Measurements from ENCODE around the gene ZNF319.
A peak's percentile ranks its signal among the peaks of the same experiment; 100 is the strongest.
"Not testable (repeated sequence)": the region's sequence is repeated elsewhere in the genome, so short reads cannot be mapped to it uniquely, and the experiment has no call there.

The ZNF319 gene

DNA sequence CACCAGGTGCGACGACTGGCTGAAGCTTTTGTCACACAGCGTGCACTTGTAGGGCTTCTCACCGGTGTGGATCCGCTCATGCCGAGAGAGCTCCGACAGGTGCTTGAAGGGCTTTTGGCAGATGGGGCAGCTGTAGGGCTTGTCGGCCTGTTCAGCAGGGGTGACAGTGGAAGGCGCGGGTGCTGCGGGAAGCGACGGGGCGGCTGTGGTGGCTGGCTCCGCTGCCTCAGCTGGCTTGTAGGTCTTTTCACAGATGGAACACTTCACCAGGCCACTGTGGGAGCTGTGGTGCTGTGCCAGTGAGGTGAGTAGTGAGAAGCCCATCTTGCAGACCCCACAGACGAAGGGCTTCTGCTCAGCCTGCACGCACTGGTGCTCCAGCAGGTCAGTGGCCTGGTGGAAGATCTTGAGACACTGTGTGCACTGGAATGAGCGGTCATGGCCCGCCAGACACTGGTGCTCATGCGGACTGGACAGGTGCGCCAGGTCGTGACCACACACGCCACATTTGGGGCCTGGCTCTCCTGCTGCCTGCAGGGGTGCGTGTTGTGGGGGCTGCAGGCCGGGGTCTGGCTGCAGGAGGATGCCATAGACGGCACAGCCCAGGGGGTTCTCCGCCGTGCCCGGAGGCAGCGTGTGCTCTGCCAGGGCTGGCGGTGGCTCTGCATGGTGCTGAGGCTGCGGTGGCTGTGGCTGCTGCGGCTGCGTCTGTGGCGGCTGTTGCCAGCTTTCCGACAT, 2.8 kb downstream of the ZNF319 start:
- no peak for DNase-seq (ENCODE audit: low read depth in 3 of 3)

DNA sequence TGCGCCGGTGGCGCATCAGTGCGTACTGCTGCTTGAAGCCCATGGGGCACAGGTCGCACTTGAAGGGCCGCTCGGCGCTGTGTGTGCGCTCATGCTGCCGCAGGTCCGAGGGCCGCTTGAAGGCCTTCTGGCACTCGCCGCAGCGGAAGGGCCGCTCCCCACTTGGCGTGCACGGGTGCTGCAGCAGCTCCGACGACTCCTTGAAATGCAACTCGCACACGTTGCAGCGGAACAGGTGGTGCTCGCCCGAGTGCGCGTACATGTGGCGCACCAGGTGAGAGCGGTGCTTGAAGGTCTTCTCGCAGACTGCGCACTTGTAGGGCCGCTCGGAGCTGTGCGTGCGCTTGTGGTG, 3.3 kb downstream of the ZNF319 start:
- DNase-seq (ENCODE audit: low read depth in 3 of 3): no peak

DNA sequence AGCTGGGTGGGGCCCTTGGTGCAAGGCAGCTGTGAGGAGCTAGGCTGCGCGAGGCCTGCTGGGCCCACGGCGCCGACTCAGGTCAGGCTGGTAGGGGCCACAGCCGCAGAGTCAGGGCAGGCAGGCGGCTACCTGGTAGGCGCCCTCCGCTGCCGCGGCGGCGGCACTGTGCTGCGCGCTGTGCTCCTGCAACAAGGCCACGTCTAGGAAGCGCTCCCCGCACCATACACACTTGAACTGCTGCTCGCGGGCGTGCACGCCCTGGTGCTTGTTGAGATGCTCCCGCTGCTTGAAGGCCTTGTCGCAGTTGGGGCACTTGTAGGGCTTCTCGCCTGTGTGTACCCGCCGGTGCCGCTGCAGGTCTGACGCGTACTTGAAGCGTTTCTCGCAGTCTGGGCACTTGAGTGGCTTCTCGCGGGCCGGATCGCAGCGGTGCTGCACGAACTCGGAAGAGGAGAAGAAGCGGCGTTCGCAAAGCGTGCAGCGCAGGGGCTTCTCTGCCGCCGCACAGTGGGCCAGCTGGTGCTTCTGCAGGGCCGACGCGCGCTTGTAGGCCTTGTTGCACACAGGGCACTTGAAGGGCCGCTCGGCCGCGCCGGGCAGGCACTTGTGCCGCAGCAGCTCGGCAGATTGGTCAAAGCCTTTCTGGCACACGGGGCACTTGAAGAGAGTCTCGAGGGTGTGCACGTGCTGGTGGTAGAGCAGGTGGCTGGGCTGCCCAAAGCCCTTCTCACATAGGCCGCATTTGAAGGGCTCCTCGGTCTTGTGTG, 3.9 kb downstream of the ZNF319 start:
- DNase-seq (ENCODE audit: low read depth in 3 of 3): no peak

DNA sequence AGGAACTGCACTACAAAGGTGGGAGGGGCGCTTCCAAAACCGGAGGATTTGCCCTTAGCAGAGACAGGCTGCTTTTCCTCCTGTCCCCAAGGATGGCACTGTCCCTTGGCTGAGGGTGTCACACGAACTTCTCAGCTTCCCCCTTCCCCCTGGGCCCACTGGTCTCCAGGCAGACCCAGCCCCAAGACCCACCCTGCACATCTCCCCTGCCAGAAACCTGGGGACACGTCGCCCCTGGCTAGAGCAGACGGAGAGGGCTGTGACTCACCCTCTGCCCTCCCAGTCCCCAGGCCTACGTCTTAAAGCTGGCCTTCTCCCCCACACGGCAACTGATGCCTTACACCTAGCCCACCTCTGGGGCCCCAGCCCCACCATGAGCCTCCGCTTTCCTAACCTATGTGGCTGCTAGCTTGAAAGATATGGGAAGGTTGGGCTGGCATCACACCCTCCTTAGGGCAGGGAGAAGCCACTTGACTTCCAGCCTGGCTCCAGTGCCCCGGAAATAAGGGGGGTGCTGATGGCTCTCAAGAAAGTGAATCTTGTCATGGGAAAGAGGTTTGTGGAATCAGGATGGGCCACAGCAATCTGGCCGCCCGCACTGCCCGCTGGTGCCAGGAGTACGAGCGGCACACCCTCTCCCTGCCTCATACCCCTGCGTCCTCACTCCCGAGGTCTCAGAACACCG, 4.6 kb downstream of the ZNF319 start:
- DNase-seq (ENCODE audit: low read depth in 3 of 3): no peak

DNA sequence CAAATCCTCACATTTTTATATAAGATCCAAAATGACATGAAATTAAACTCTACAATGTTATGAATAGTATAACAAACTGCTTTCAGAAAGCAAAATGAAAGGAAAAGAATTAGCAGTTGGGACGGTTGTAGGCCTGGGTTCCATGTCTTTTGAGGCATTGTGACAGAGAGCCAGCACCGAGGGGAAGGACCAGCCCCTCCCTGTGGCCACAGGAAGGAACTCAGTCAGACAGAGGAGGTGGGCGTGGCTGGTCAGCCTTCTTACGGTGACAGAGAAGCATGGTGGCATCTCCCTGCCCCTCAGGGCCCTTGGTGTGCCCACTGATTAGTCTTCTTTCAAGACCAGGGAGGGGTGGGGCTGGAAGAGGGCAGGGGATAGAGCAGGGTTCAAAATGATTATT, 5.7 kb downstream of the ZNF319 start:
- peak in 1 of 3 experiments; percentile 41 for DNase-seq (ENCODE audit: low read depth in 3 of 3)

DNA sequence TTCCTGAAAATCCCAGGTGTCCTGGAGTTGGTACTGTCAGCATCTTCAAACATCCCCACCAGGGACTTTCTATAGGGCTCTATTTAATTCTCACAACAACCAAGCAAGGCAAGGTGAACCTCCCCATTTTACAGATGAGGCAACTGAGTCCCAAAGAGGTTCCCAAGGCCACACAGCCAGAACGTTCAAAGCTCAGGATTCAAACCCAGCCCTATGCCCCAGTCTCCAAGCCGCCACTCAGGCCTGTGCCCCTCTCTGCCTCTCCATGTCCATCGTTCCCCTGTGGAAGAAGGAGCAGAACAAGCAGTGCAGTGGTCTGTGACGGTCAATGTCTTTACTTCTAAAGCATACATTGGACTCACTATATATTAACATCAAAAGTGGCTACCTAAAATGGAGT, 6.1 kb downstream of the ZNF319 start:
- DNase-seq (ENCODE audit: low read depth in 3 of 3): no peak

DNA sequence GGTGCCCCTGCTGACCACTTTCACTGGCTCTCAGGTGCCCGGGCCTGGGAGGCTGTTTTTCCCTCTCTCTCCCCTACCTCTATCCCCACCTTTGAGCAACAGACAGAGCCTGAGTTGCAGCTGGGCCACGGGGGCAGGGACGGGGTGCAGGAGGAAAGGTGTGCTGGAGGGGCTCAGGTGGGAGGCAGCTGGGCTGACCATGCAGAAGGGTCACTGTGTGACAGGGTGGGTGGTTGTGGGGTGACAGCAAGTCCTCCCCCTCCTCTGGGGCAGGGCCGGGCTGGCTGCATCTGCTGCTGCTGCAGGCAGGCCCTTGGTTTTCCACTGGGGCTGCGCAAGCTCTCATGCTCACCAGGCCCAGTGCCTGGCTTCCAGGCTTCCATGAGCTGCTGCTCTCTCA, 6.6 kb downstream of the ZNF319 start:
- no peak for DNase-seq (ENCODE audit: low read depth in 3 of 3)

DNA sequence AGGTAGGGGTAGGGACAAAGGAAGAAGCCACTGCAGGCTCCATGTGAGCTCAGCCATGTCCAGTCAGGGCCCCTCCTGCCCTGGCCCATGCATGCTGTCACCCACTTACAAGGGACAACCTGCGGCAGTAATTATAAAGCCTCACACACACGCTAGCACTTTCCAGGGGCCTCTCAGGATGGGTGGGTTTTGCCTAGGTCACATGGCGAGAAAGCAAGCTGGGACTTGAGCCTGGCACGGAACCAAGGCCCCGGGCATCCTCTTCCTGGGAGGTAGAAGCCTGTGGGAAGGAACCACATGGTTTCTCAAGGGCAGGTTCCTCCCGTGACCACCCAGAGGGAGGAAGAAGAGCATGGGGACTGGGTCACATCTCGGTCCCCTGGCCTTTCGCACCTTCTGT, 7.0 kb downstream of the ZNF319 start:
- DNase-seq (ENCODE audit: low read depth in 3 of 3): no peak

DNA sequence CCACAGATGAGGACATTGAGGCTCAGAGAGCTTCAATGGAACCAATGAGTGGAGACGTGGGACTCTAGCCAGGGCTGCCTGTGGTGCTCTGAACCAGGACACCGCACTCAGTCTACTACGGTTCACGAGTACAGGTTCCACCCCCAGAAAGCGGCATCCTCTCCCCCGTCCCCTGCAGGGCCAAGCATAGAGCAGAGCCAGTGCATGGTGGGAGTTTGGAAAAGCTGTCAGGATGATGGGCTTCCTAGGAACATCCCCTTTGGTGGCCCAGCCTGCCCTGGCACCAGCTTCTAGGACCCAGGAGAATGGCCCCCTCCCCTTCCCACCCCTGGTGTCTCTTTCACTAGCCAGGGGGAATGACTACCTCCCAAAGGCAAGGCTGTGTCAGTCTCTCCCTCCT, 8.4 kb downstream of the ZNF319 start:
- DNase-seq (ENCODE audit: low read depth in 3 of 3): no peak

DNA sequence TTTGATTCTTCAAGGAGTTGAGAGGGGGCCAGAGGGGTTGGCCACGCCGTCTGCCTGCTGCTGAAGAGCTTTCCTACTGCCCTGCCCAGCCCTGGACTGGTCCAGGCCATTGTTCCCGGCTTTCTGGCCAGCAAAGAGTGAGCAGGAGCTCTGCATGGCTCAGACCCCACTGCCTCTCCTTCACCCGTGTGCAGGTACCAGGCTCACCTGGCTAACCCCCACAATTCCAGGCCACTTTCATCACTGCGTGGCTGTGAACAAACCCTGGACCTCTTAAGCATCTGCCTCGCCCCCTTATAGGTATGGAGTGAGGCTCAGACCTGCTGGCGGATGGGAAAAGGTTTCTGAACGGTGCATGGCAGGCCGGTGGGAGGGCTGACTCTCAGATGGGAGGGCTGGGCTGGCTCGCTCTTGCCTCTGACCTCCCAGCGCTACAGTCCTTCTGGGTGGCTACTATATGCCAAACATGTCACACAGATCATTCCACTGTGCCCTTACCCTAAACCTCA, 8.9 kb downstream of the ZNF319 start:
- no peak for DNase-seq (ENCODE audit: low read depth in 3 of 3)

DNA sequence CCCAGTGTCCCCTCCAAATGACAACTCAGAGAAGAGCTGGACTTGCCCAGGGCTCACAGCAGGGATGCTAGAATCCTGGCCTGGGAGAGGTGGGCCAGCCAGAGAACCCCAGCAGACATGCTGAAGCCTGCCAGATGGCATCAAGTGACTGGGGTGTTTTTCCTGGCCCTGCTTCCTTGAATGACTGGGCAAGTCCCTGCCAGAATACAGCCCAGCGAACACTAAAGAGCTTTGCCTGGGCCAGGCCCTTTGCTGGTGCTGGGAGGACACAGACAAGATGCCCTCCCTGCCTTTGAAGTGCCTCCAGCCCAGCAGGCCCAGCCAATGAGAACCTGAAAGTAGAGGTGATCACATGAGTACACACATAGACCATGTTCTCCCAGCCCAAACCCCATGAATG, 11.5 kb downstream of the ZNF319 start:
- DNase-seq (ENCODE audit: low read depth in 3 of 3): no peak

DNA sequence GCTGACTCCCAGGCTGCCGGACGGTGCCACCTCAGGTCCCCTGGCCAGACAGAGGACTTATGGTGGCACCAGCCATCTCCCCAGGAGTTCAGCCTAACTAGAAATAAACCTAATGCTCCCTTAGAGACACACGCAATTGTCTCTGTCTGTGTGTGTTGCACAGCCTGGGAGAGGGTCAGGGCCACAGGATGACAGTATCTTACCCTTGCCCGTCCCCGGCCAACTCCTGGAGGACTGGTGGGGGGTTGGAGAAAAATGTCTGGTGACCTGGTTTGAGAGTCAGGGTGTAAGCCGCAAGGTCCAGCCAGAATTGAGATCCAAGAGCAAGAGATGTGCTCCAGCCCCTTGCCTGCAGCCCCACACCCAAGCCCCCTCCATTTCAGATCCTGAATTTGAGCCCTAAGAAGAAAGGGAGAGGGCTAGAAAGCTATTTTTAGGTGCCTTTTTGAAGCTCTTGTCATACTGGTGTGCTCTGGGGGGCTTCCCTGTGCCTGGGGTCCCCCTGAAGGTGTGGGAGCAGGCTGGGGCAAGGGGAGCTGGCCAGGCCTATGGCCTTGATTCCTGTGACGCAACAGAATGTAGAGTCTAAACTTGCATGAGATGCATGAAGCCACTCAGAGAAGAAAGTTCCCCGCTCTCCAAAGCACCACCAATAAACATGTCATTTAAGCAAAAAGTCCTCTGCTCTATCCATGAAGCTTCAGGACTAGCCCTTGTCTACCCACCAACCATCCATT, 12.9 kb downstream of the ZNF319 start:
- DNase-seq (ENCODE audit: low read depth in 3 of 3): no peak

DNA sequence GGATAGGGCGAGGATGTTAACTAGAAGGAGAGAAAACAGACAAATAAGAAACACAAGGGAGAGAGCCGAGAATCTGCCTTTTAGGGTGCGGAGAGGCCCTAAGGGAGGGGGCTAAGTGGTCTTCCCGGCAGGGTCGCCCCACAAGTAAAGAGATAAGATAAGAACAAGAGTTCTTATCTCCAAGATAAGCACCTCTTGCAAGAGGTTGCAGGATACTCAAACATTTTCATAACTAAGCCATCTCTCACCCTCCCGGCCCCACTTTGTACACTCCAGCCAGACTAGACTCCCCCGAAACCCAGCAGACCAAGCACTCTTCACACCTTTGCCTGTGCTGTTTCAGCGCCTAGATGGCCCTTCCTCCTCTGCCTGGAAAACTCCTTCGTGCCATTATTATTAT, 14.3 kb downstream of the ZNF319 start:
- no peak for DNase-seq (ENCODE audit: low read depth in 3 of 3)

DNA sequence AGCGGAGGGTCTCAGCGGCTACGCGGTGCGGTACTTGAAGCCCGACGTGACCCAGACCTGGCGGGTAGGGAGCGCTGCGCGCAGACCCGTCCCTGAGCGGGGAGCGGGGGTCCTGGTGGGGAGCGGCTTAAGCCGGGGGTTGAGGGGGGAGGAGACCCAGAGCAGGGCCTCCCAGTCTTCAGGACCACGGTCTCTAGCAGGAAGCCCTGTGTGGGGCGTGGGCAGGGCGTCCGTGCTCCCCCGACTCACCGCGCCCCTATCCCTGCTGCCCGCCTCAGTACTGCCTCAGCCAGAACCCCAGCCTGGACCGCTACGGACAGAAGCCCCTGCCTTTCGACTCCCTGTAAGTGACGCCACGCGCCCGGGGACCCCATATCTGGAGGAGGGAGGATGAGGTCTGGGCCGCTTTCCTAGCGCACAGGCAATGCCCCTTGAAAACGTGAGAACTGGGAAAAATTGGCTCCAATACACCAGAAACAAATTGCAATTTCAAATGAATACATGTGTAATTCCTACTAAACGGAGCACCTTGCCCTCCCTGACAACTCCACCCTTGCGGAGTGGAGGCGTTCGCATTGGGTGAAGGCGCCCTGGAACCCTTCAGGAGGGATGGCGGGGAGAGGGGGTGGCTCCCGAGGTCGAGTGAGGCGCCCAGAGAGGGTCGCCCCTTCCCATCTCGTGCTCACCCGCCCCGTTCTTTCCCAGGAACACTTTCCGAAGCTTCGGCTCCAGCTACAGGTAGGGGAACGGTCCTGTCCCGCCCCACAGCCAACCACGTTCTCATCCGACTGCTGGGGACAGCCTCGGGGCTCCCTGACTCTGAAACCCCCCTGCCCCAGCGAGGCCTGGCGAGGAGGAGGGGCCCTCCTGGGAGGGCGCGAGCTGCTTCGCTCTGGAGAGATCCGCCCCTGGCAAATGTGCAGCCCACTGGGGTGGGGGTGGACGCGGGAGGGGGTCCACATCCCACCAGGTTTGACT, 15.0 kb downstream of the ZNF319 start:
- no peak for DNase-seq (ENCODE audit: low read depth in 3 of 3)

DNA sequence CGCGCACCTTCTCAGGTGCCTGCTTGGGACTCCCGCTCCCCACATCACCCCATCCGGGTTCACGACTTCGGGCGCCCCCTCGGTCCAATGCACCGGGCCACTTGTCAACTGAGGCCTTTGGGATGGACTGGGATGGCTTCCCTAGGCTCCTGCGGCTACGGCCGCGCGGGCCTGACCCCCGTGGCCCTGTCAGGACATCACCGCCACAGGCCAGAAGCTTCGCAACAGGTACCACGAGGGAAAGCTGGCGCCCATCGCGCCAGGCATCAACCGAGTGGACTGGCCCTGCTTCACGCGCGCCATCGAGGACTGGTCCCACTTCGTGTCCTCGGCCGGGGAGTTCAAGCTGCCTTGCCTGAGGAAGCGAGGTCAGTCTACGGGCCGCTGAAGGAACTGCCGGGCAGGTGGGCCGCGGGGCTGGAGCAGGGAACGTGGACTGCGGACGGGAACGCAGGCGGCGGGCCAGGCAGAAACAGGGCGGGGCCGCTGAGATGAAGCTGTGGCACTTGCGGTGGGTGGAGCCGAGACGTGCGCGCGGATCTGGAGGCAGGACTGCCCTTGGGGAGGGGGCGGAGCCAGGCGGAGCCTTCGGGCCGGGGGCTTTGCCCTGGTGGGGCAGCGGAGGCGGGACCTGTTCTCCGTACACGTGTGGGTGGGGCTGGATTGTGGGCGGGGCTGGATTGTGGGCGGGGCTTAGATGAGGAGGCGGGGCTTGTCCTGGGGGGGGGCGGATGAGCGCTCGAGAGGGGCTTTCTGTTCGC, 15.8 kb downstream of the ZNF319 start:
- peak; percentile 78 to 92 (median 83) for DNase-seq (ENCODE audit: low read depth in 3 of 3)

DNA sequence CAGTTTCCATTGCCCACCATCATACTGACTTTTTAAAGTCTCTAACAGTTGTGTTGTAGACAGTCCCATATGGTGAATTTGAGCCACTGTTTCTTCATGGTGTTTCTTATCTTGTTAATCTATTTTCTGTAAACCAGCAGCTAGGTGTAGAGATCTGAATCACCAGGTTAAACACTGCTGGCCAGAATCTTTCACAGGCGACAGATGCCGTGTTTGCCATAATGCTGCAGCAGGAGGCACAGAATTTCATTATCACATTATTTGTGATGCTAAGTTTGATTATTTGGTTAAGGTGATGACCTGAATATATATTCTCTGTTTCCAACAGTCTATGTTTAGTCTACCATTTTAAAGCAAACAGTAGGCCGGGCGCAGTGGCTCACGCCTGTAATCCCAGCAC, 18.1 kb downstream of the ZNF319 start:
- DNase-seq (ENCODE audit: low read depth in 3 of 3): no peak

DNA sequence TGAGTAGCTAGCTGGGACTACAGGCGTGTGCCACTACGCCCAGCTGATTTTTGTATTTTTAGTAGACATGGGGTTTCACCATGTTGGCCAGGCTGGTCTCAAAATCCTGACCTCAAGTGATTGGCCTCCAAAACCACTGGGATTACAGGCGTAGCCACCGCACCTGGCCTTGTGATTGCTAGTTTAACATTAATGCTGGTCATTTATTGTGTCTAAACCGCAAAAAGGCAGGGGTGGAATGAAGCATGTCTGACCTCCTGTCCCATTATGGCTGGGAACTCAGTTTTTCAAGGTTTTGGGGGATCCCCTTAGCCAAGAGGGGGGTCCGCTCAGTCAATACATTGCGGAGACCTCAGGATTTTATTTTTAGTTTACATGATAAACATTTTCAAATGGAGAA, 18.8 kb downstream of the ZNF319 start:
- DNase-seq (ENCODE audit: low read depth in 3 of 3): no peak

DNA sequence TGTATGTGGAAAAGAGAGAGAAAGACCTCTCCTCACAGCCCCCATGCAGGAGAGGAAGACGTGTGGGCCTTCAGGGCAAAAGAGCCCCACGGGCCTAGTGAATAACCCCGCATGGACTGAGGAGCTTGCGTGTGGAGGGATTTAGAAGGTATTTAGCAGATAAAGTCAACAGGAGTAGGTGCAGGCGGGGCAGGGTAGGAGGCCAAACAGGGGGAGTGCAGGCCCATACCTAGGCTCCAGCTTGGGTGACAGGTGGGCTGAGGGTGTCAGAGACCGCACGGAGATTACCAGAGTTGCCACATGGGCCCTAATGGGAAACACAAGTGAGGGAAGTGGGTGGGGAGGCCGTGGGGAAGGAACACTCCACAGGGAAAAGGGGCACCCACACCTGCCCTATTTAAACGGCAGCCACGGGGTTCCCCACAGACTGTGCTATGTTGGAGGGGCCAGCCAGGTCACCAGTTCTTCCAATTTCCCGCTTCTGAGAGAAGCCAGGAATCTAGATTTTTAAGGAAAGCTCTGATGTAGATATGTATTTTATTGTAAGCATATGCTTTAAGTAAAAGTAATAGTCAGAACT, 21.4 kb downstream of the ZNF319 start:
- no peak for DNase-seq (ENCODE audit: low read depth in 3 of 3)

DNA sequence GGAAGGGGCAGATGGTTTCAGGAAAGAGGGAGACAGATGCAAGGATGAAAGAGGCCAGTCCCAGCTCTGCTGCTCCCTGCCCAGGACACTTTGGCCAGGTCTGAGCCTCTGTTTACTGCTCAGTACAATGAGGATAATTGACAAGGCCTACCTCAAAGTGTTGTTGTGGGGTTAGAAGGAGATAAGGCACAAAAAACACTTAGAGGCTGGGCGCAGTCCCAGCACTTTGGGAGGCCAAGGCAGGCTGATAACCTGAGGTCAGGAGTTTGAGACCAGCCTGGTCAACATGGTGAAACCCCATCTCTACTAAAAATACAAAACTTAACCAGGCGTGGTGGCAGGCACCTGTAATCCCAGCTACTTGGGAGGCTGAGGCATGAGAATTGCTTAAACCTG, 22.4 kb downstream of the ZNF319 start:
- not testable (repeated sequence) for DNase-seq (ENCODE audit: low read depth in 3 of 3)
